ENCODE data around the gene ACTL7A.

ACTL7A gene

DNA sequence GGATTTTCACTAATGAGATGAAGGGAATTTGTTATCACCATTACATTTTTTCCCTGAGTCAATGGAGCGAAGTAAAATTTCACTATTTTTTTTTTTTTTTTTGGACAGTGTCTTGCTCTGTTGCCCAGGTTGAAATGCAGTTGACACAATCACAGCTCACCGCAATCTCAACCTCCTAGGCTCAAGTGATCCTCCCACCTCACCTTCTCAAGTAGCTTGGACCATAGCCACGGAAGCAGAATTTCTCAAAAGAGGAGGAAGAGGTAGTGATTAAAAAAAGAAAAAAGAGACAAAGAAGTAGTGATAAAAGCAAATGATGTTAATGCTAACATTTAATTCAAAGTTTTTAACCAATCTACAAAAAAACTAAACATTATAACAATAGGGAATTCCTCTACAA lies 42.1 kb downstream of the ACTL7A start:
- DNase-seq (ENCODE audit: low read depth): no peak
- H3K4me3 ChIP-seq (ENCODE audit: low read depth, low read length): no peak overlapping the region

DNA sequence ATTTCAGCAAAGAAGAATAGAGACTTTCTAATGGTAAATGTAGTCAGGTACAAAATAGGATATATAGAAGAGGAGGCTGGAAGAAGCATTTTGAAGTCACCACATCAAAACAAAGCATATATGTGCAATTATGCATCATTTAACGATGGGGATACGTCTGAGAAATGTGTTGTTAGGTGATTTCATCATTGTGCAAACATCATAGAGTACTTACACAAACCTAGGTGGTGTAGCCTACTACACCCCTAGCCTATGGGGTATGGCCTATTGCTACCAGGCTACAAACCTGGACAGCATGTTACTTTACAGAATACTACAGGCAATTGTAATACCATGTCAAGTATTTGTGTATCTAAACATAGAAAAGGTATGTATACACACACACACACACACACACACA lies 43.4 kb downstream of the ACTL7A start:
- H3K4me3 ChIP-seq (ENCODE audit: low read depth, low read length): no peak overlapping the region
- no peak for DNase-seq (ENCODE audit: low read depth)

DNA sequence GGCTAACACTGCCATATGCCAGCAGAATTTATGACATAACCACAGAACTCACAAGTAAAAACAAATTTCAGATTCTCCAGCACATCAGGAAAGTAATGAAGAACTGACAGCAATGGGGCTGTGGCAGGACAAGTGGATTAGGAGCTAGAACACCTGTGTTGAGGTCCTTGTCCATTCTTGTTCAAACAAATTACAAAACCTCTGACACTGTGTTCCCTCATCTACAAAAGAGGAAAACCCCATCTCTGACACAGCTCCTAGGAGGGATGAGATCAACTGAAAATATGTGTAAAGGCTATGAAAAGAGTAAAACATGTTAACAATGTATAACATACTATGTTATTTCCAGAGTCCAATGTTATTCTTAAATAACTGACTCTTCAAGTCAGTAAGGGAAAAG lies 48.3 kb downstream of the ACTL7A start:
- no peak overlapping the region for H3K4me3 ChIP-seq (ENCODE audit: low read depth, low read length)
- DNase-seq (ENCODE audit: low read depth): no peak

DNA sequence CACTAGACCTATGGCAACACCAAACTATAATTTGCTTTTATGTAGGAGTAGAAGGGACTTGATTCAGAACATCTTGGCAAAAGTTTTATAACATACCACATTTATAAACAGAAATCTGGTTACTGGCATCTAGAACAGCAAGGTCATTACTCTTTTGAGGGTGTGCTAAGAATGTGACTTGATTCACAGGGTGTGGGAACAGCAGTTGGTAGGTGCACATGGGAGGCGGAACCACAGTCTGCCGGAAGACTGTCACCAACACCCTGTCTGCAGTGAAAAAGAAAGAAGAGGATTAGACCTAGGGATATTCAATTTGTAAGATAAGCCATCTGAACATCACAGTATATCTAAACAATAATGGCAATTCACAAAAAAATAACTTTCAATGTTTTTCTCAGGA lies 48.8 kb downstream of the ACTL7A start:
- no peak for DNase-seq (ENCODE audit: low read depth)

DNA sequence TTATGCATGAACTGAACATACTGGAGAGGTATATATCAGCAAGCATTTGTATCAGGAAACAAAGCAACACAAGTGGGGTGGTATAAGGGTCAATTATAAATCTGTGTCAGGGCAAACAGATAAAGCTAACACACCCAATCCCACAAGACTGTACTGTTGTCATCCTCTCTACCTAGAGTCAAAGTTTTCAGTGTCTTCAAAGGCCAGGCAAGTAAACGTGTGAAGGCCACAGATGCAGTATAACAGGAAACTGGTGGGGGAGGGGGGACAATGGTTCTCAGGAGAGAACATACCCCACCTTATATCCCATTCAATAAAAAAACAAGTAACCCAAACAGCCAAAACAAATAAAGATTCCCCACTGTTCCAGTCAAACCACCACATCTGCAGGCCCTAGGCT lies 49.8 kb downstream of the ACTL7A start:
- no peak for DNase-seq (ENCODE audit: low read depth)
- H3K4me3 ChIP-seq (ENCODE audit: low read depth, low read length): no peak overlapping the region

More for the DNA sequence above, 48.8 kb downstream of the ACTL7A start:
- no peak overlapping the region for H3K4me3 ChIP-seq (ENCODE audit: low read depth, low read length)

Measured in skeletal muscle cell (primary cell).